CD4-positive, alpha-beta T cell (primary cell): Measurements from ENCODE around the gene BICD2. TPM values are rescaled to one million over a fixed set of nuclear protein-coding genes. Genes with fewer than 3 reads are reported as not detected.

Source experiments
- ATAC-seq: fragments of 200-7000 bp; cut with Tn5 transposase; one replicate; pipeline ENCODE4 v1.10.0; 2022; ENCODE audit warnings: mild to moderate bottlenecking; ENCODE audit not compliant: poor library complexity
- CTCF ChIA-PET: fragments of 350-600 bp; sonication (Branson Sonifier 250); formaldehyde crosslinking; loops from one replicate; lab custom pipeline; 2021; ENCODE audit warnings: antibody characterized with exemption, inconsistent platforms; lab: Charles Lee
- POLR2A ChIA-PET: fragments of 350-600 bp; sonication (Branson Sonifier 250); formaldehyde crosslinking; loops from one replicate; lab custom pipeline; 2021; ENCODE audit warnings: antibody characterized with exemption, inconsistent platforms; lab: Charles Lee
- DNase-seq, 14 experiments: peaks; one replicate each; pipeline ENCODE4 v3.0.0-alpha.2; 2013 to 2020; ENCODE audit warnings: mixed read lengths in 2 of 14
- H3K27ac ChIP-seq, 2 donors: one replicate each; pipeline versions ENCODE4 v1.5.1 to v1.7.0; 2013; ENCODE audit warnings: low read length in 2 of 2, low read depth in 1 of 2, mild to moderate bottlenecking in 1 of 2
- H3K27me3 ChIP-seq, 2 experiments: 1 replicate in 1 of 2; 2 replicates in 1 of 2; pipeline versions ENCODE4 v1.6.1 to v1.7.0; 2013; ENCODE audit warnings: low read length in 2 of 2, control low read depth in 1 of 2, mild to moderate bottlenecking in 1 of 2, moderate library complexity in 1 of 2; ENCODE audit not compliant: insufficient read depth in 2 of 2, control insufficient read depth in 1 of 2
- H3K36me3 ChIP-seq: one replicate; pipeline ENCODE4 v1.6.1; 2013; ENCODE audit warnings: low read length, control low read depth; ENCODE audit not compliant: insufficient read depth
- H3K4me1 ChIP-seq: one replicate; pipeline ENCODE4 v1.6.1; 2013; ENCODE audit warnings: low read length, control low read depth; ENCODE audit not compliant: insufficient read depth
- H3K4me3 ChIP-seq: one replicate; pipeline ENCODE4 v1.5.1; 2013; ENCODE audit warnings: mild to moderate bottlenecking, low read length, moderate library complexity
- H3K9me3 ChIP-seq, 2 experiments: 1 replicate in 1 of 2; 2 replicates in 1 of 2; pipeline versions ENCODE4 v1.6.1 to v1.7.0; 2013; ENCODE audit warnings: low read length in 2 of 2, mild to moderate bottlenecking in 2 of 2, control low read depth in 1 of 2, moderate library complexity in 1 of 2; ENCODE audit not compliant: control insufficient read depth in 1 of 2, insufficient read depth in 1 of 2
- H3K27ac Mint-ChIP-seq: one replicate; pipeline ENCODE4 v1.8.0; 2020; ENCODE audit warnings: mixed read lengths
- H3K27me3 Mint-ChIP-seq: one replicate; pipeline ENCODE4 v1.8.0; 2021; ENCODE audit warnings: mixed read lengths
- H3K36me3 Mint-ChIP-seq: one replicate; pipeline ENCODE4 v1.8.0; 2021; ENCODE audit warnings: low read depth, mixed read lengths
- H3K4me1 Mint-ChIP-seq: one replicate; pipeline ENCODE4 v1.8.0; 2021; ENCODE audit warnings: low read depth, mixed read lengths
- H3K4me3 Mint-ChIP-seq: one replicate; pipeline ENCODE4 v1.8.0; 2020; ENCODE audit warnings: mild to moderate bottlenecking, mixed read lengths
- H3K9me3 Mint-ChIP-seq: one replicate; pipeline ENCODE4 v1.8.0; 2020; ENCODE audit warnings: mixed read lengths
- intact Hi-C, 2 experiments: fragments of 100-400 bp; cut with DNase I in 1 of 2; cut with micrococcal nuclease in 1 of 2; formaldehyde crosslinking; loops; one replicate each; pipeline versions ENCODE4 v1.15.1 to v1.9.0; 2023 to 2025; cut with DNase I, micrococcal nuclease
- total RNA-seq, 174 experiments: library from RNA in 2 of 174; stranded (reverse) in 2 of 174; gene quantifications; one replicate each; pipeline ENCODE4 v1.2.3 and lab custom pipeline; 2021 to 2026
- TF ChIP-seq, protein P1 (sequence below): fragments of 200-600 bp; IDR thresholded peaks from one replicate; pipeline ENCODE4 v1.8.0; 2022; ENCODE audit warnings: antibody characterized with exemption, mild to moderate bottlenecking

Gene BICD2
- total RNA-seq, 2 experiments from 2014 or later = 14.1 to 14.9 TPM

DNA sequence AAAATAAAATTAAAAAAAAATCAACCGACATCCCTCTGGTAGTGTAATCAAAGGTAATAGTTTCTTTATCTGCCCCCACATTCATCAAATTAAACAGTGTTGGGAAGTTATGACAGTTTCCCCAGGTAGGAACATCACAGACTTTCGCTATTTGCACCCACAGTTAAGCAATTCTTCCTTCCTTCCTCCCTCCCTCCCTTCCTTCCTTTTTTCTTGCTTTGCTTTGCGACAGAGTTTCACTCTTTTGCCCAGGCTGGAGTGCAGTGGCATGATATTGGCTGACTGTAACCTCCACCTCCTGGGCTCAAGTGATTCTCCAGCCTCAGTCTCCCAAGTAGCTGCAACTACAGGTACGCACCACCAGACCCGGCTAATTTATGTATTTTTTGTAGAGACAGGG is 10.8 kb upstream of the BICD2 start:
- Histone ChIP-seq H3K36me3 (no peaks in the 10 kb centered on the region), H3K27ac (no peak overlapping the region), H3K9me3 (peaks cover 0 to 9% of the 10 kb centered on the region in 2 experiments), H3K27me3 (no peaks in the 10 kb centered on the region), H3K4me3 (no peak overlapping the region), H3K4me1 (peaks cover 10% of the 10 kb centered on the region)
- H3K4me1 Mint-ChIP-seq = peaks cover 4% of the 10 kb centered on the region
- TF ChIP-seq, protein P1, sequence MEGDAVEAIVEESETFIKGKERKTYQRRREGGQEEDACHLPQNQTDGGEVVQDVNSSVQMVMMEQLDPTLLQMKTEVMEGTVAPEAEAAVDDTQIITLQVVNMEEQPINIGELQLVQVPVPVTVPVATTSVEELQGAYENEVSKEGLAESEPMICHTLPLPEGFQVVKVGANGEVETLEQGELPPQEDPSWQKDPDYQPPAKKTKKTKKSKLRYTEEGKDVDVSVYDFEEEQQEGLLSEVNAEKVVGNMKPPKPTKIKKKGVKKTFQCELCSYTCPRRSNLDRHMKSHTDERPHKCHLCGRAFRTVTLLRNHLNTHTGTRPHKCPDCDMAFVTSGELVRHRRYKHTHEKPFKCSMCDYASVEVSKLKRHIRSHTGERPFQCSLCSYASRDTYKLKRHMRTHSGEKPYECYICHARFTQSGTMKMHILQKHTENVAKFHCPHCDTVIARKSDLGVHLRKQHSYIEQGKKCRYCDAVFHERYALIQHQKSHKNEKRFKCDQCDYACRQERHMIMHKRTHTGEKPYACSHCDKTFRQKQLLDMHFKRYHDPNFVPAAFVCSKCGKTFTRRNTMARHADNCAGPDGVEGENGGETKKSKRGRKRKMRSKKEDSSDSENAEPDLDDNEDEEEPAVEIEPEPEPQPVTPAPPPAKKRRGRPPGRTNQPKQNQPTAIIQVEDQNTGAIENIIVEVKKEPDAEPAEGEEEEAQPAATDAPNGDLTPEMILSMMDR = no peak
- H3K9me3 Mint-ChIP-seq = peaks cover 2% of the 10 kb centered on the region
- intact Hi-C loops = no loop called here
- ATAC-seq (no peak), DNase-seq (no peak)
- H3K4me3 Mint-ChIP-seq = no peak overlapping the region
- ChIA-PET POLR2A (no interaction called here), CTCF (no interaction called here)
- no peaks in the 10 kb centered on the region for H3K36me3 Mint-ChIP-seq
- H3K27ac Mint-ChIP-seq = no peak overlapping the region
- H3K27me3 Mint-ChIP-seq = peaks cover 5% of the 10 kb centered on the region

DNA sequence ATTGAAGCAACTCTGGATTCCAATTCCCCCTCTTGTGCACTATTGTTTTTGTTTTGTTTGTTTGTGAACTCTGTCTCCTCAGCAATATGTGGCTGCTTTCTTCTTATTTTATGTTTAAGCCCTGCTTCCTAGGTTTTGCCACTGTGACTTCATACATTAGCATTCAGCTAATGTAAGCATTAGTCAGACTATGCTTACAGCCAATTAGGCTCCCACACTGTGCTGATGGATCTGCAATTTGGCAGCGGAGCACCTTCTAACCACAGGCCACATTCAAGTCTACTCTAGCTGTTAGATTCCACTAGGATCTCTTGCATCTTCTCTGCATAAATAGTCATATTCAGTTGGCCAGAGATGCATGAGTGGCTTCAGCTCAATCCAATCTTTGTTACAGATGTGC is 9.6 kb upstream of the BICD2 start:
- Mint-ChIP-seq H3K36me3 (no peaks in the 10 kb centered on the region), H3K27ac (no peak overlapping the region), H3K27me3 (peaks cover 5% of the 10 kb centered on the region), H3K9me3 (peaks cover under 1% of the 10 kb centered on the region), H3K4me3 (no peak overlapping the region), H3K4me1 (peaks cover 16% of the 10 kb centered on the region)
- Histone ChIP-seq H3K4me1 (peaks cover 16% of the 10 kb centered on the region), H3K27ac (no peak overlapping the region), H3K9me3 (peaks cover 0 to 9% of the 10 kb centered on the region in 2 experiments), H3K4me3 (no peak overlapping the region), H3K36me3 (no peaks in the 10 kb centered on the region), H3K27me3 (no peaks in the 10 kb centered on the region)
- CTCF ChIA-PET = no interaction called here
- TF ChIP-seq, protein P1 = no peak
- ATAC-seq (no peak), DNase-seq (no peak)
- intact Hi-C loops = no loop called here
- POLR2A ChIA-PET = interaction anchor here (1.2 kb wide), 1 partner anchor 35 kb away, joined by 4 read pairs; no protein-coding TSS in a partner anchor

DNA sequence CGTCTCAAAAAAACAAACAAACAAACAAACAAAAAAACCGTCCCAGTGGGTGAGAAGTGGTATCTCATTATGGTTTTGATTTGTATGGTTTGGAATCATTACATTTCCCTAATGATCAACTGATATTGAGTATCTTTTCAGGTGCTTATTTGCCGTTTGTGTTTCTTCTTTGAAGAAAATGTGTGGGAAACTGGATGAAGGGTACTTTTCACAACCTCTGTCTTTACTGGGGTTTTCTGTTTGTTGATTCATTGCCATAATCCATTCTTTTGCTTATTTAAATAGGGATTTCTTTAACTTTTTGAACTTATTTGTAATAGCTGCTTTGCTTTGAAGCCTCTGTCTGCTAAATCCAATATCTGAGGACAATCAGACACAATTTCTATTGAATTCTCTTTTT is 9.2 kb upstream of the BICD2 start:
- H3K9me3 Mint-ChIP-seq = no peaks in the 10 kb centered on the region
- Histone ChIP-seq H3K27me3 (no peaks in the 10 kb centered on the region), H3K4me1 (peaks cover 16% of the 10 kb centered on the region), H3K9me3 (peaks cover 0 to 7% of the 10 kb centered on the region in 2 experiments), H3K4me3 (no peak overlapping the region), H3K27ac (no peak overlapping the region), H3K36me3 (no peaks in the 10 kb centered on the region)
- H3K36me3 Mint-ChIP-seq = no peaks in the 10 kb centered on the region
- CTCF ChIA-PET = no interaction called here
- ATAC-seq = no peak
- H3K4me3 Mint-ChIP-seq = no peak overlapping the region
- TF ChIP-seq, protein P1 = no peak
- no peak overlapping the region for H3K27ac Mint-ChIP-seq
- POLR2A ChIA-PET = interaction anchor here (1.2 kb wide), 1 partner anchor 35 kb away, joined by 4 read pairs; no protein-coding TSS in a partner anchor
- DNase-seq = no peak
- intact Hi-C loops = no loop called here
- peaks cover 17% of the 10 kb centered on the region for H3K4me1 Mint-ChIP-seq
- H3K27me3 Mint-ChIP-seq = peaks cover 5% of the 10 kb centered on the region
